Retinal pigment epithelial cell (primary cell): ENCODE data around the gene CHTOP.

Source experiments
- DNase-seq: peaks from one replicate; pipeline ENCODE4 v3.0.0-alpha.2; 2010; ENCODE audit warnings: low read depth
- H3K4me3 ChIP-seq: 2 replicates; pipeline ENCODE4 v1.5.1; 2011; ENCODE audit warnings: mild to moderate bottlenecking, low read length, control low read depth, moderate library complexity
- CTCF ChIP-seq: conservative IDR thresholded peaks from 2 replicates; pipeline ENCODE4 v1.5.1; 2011; ENCODE audit warnings: low read depth, low read length, control low read depth, inconsistent platforms

CHTOP gene

GRCh38 chr1:153670257-153670858, 36.5 kb downstream of the CHTOP start:
- peak overlapping the region; percentile 97 for H3K4me3 ChIP-seq
- no peak for DNase-seq
- TF ChIP-seq CTCF = no peak

- TF ChIP-seq CTCF = peak; percentile 27
- peak; percentile 99 for DNase-seq
- peak within 1 kb of the TSS; percentile 97 for H3K4me3 ChIP-seq
Measured at GRCh38 chr1:153670859-153671627, 37.2 kb downstream of the CHTOP start, which contains the start of gene ILF2. Gene ILF2, minus strand, starts transcription at chr1:153670993. Its CDS starts 71 bp downstream, at chr1:153670922.

GRCh38 chr1:153671628-153672353, 37.9 kb downstream of the CHTOP start:
- DNase-seq = peak; percentile 29
- peak overlapping the region; percentile 71 for H3K4me3 ChIP-seq

DNA sequence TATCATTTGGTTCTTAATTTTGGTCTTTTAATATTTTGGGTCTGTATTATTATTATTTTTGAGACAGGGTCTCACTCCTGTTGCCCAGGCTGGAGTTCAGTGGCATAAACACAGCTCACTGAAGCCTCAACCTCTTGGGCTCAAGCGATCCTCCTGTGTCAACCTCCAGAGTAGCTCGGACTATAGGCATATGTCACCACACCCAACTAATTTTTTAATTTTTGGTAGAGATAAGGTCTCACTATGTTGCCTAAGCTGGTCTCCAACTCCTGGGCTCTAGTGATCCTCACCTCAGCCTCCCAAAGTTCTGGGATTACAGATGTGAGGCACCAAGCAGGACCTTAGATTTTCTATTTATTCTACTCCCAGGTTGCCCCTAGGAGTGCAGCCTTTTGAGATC, 39.6 kb downstream of the CHTOP start:
- no peak for TF ChIP-seq CTCF
- H3K4me3 ChIP-seq = no peak overlapping the region
- DNase-seq = no peak

DNA sequence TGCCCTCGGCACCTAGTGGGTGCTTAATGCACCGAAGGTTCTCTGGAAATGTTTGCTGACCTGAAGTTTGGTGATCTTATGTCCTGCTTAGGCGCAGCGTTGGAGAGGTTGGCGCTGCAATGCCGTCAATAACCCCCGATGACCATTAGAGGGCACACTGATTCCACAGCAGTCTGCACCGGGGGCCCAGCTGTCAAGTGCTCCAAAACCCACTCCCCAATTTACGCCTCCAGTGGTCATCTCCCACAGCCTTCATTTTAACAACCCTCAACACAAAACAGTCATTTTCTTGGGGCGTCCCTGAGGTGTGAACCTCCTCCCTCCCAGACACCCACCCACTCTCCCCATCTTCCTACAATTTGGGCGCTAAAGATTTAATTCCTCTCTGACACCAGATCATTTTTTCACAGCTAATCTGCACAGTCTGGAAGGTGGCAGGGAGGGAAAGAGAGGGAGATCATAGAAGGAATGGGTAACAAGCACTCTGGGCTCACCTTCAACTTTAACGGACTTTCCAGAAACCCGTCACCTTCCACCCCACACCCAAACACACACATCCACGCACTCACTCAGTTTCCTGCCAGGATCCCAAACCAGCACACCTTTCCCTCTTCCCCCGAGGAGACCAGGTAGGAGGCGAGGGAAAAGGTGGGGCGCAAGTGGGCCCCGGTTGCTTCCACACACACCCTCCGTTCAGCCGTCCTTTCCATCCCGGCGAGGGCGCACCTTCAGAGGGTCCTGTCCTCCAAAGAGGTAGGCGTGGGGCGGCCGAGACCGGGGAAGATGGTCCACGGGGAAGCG, 44.1 kb downstream of the CHTOP start:
- H3K4me3 ChIP-seq = peak overlapping the region; percentile 14
- DNase-seq = no peak
- peak; percentile 97 for TF ChIP-seq CTCF

DNA sequence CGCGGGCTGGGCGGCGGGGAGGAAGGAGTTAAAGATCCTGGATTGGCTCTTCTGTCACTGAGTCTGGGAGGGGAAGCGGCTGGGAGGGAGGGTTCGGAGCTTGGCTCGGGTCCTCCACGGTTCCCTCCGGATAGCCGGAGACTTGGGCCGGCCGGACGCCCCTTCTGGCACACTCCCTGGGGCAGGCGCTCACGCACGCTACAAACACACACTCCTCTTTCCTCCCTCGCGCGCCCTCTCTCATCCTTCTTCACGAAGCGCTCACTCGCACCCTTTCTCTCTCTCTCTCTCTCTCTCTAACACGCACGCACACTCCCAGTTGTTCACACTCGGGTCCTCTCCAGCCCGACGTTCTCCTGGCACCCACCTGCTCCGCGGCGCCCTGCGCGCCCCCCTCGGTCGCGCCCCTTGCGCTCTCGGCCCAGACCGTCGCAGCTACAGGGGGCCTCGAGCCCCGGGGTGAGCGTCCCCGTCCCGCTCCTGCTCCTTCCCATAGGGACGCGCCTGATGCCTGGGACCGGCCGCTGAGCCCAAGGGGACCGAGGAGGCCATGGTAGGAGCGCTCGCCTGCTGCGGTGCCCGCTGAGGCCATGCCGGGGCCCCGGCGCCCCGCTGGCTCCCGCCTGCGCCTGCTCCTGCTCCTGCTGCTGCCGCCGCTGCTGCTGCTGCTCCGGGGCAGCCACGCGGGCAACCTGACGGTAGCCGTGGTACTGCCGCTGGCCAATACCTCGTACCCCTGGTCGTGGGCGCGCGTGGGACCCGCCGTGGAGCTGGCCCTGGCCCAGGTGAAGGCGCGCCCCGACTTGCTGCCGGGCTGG, 44.9 kb downstream of the CHTOP start, which contains the start of gene NPR1:
NPR1 (plus strand) TSS at position 170 of the 818 bp plus-strand sequence; CDS start at position 591, 421 bp downstream.
- no peak for TF ChIP-seq CTCF
- H3K4me3 ChIP-seq = peak within 1 kb of the TSS; percentile 14
- no peak for DNase-seq
